Umbilical cord (tissue), 1 donor: ENCODE measurements around the gene FABP2. TPM values are rescaled to one million over a fixed set of nuclear protein-coding genes. Genes with fewer than 3 reads are reported as not detected.

Source experiments
- total RNA-seq: library from RNA; depleted of rRNA; stranded (reverse); fragments of >200 nt; gene quantifications from one replicate; pipeline ENCODE4 v1.2.3, GENCODE V29; 2014; ENCODE audit warnings: low replicate concordance; ENCODE audit not compliant: insufficient read depth

FABP2 gene
- total RNA-seq, 1 donor from 2014 or later, result 2.9 TPM

Other genes starting within 250 kb of the FABP2 start
- gene MYOZ2, start 186.3 kb downstream of the FABP2 start, total RNA-seq, result 3.6 TPM
- 53.9 TPM for gene USP53, start 109.4 kb downstream of the FABP2 start, total RNA-seq